Fibroblast of upper back skin (primary cell): Measurements from ENCODE around the gene CEP63.

Source experiments
- DNase-seq: peaks from one replicate; pipeline ENCODE4 v3.0.0-alpha.2; 2013

Gene CEP63

GRCh38 chr3:134485718-134486576 lies at the start of gene CEP63, which contains the start of gene ANAPC13:
Gene CEP63, plus strand, starts transcription at chr3:134486057. Its CDS starts 9,264 bp downstream, at chr3:134495321.
Gene ANAPC13, minus strand, starts transcription at chr3:134485985. Its CDS starts 3,081 bp downstream, at chr3:134482904.
- DNase-seq: peak; percentile 99

DNA sequence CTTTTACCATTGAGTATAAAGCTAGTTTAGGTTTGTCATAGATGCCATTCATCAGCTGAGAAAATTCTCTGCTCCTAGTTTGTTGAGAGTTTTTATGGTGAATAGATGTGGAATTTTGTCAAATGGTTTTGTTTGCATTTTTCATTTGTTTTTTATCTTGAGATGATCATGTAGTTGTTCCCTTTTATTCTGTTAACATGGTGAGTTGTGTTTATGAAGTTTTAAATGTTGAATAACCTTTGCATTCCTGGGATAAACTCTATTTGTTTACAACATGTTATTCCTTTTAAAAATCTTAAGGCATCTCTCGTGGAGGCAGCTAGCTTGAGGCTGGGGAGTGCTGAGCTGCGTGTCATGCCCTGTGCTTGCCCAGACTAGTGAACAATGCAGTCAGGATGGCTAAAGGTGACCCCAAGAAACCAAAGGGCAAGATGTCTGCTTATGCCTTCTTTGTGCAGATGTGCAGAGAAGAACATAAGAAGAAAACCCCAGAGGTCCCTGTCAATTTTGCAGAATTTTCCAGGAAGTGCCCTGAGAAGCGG lies 48.6 kb upstream of the CEP63 start:
- no peak for DNase-seq

GRCh38 chr3:134441321-134441720 lies 44.5 kb upstream of the CEP63 start:
- no peak for DNase-seq

GRCh38 chr3:134441821-134442220 lies 44.0 kb upstream of the CEP63 start:
- DNase-seq: no peak

- DNase-seq: no peak
These were observed 40.8 kb upstream of the CEP63 start for GRCh38 chr3:134445095-134445494.

DNA sequence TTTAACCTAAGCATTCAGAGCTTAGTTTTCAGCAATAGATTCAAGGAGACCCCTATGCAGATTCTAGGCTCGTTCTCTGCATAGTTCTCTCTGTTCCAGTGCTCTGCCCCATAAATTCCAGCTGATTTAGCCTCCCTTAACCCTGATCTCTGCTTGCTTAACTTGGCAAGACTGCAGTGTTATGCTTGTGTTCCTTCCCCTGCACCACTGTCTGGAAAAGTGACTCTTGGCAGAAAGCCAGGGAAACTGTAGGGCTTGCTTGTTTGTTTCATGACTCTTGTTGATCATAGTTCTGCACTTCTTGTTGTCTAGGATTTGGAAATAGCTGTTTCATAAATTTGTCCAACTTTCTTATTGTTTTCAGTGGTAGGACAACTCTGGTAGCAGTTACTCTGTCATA lies 40.2 kb upstream of the CEP63 start:
- no peak for DNase-seq

DNA sequence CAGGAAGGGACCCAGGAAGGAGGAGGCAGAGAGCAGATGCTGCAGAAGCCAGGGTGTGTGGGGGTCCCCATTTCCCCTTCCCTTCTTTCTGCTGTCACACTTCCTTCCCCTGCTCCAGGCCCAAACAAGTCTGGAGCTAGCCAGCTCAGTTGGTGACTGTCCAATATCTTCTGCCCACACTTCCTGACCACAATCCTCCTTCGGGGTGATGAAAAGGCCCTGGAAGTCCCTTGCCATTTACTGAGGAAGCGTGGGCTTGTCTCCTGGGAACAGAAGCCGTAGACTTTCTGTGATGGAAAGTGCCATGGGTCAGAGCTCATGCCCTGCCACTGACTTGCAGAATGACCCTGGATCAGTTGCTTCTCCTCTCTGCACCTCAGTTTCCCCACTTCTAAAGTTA lies 39.1 kb upstream of the CEP63 start:
- DNase-seq: peak; percentile 45

- no peak for DNase-seq
These were observed 38.5 kb upstream of the CEP63 start for GRCh38 chr3:134447351-134447750.

DNA sequence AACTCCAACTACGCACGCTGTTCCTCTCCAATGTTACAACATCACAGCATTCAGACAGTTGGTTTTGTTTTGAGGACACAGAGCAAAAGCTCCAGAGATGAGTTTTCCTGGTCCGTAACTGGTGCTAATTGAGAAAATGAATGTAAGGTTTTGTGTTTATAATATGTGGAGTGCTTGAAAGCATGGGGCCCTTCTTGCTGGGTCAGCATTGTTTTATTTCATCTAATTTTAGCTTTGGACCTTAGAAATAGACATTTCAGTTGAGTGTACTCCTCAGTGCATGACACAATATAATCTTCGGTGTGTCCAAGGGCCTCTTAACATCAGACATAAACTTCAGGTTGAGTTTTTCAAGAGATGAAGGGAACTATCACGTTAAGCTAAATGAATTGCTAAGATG lies 37.2 kb upstream of the CEP63 start:
- no peak for DNase-seq

GRCh38 chr3:134449277-134449676 lies 36.6 kb upstream of the CEP63 start:
- peak; percentile 33 for DNase-seq

GRCh38 chr3:134449951-134450350 lies 35.9 kb upstream of the CEP63 start:
- DNase-seq: no peak

DNA sequence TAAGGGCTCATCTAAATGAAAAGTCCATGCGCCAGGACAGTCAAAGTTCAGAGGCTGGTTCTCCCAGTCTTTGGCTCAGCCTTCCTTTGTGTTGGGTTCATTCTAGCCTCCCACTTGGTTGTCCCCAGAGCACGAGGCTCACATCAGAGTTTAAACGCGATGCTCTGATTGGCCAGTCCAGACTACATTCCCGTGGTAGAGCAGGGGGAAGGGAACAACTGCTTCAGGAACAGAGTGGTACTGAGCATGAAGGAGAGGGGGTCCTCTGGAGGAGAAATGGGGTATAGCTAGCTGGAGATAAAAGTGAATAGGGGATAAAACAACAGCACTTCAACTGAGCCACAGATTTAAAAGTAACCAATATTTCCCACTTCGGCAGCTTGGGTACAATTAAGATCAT lies 32.2 kb upstream of the CEP63 start:
- DNase-seq: no peak

DNA sequence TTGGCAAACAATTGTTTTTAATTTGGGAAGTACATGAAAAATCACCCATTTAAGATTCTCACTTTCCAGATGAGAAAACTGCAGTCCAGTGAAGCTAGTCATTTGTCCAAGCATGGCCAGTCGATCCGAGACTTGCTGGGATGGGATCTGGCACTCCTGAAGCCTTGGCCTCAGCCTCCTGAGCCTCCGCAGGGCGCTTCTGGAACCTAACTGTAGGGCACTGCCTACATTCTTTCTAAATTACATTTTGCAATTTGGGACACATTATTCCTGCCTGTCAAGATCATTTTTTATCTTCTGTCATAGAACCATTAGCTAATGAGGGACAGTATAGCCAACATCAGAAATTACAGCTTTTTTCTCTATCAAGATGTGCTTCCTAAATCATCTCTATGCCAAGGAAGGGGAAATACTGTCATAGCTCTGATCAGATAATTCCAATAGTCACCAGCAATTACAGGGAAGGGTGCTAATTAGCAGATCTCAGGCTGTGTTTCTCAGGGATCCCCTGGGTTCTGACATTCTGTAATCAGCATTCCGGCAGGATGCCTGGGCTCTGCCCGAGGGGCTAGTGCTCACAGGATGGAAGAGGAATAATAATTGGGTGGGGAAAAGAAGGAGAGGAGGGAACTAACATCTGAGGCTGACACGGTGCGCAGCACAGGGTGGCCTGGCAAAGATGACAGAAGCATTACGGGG lies 28.3 kb upstream of the CEP63 start:
- DNase-seq: no peak

DNA sequence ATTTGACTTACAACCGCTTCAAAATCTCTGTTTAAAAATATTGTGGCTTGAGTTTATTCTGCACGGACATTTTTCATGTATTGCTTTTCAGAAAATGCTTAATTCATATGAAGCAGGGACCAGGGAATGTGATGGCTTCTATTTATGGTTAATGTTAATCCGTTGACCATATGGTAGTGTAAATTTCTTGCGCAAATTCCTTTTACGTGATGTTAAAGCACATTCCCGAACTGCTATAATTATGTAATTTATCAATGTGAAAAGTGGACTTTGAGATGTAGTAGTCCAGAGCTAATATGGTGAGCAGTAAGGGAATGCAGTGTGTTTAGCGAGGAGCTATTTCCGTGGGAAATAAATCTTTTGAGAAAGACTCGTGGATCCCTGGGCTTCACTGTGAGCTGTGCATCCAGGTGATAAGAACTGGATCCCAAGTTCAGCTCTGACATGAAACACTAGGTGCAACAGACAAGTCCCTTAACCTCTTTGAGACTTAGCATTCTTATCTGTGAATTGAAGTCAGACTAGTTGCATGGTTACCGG lies 27.4 kb upstream of the CEP63 start:
- DNase-seq: peak; percentile 74

- no peak for DNase-seq
These were observed 26.3 kb upstream of the CEP63 start for GRCh38 chr3:134459562-134459961.

GRCh38 chr3:134460965-134461364 lies 24.9 kb upstream of the CEP63 start:
- peak; percentile 97 for DNase-seq

GRCh38 chr3:134462331-134462941 lies 23.4 kb upstream of the CEP63 start:
- DNase-seq: peak; percentile 87

GRCh38 chr3:134463676-134464063 lies 22.2 kb upstream of the CEP63 start:
- no peak for DNase-seq

GRCh38 chr3:134464064-134464688 lies 21.7 kb upstream of the CEP63 start:
- peak; percentile 100 for DNase-seq

DNA sequence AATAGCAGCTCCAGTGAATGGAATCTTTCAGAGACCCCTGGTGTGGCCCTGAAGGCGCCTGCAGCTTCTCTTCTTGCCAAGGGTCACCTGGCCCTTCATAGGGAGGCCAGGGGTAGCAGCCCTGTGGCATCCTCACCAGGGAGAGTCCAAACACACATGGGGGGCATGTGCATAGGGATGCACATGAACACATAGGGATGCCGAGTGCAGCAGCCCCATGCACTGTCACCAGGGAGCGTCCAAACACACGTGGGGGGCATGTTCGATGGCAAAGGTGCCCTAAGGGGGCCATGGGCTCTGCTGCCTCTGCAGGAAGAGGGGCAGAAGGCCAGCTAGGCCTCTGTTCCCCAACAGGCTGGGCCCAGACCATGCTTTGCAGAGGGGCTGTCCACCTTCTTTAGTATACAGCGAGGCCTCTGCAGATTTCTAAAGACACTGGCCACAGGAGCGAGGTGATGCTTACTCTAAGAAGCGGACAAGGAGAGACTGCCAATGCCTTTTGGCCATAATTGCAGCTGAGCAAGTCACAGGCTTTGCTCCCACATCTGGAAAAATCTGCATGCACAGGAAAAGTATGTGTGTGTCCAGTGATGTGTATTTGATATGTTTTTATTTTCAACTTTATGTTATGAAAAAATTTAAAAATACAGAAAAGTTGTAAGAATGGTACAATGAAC lies 21.0 kb upstream of the CEP63 start:
- DNase-seq: no peak

GRCh38 chr3:134466331-134466730 lies 19.5 kb upstream of the CEP63 start:
- peak; percentile 34 for DNase-seq

DNA sequence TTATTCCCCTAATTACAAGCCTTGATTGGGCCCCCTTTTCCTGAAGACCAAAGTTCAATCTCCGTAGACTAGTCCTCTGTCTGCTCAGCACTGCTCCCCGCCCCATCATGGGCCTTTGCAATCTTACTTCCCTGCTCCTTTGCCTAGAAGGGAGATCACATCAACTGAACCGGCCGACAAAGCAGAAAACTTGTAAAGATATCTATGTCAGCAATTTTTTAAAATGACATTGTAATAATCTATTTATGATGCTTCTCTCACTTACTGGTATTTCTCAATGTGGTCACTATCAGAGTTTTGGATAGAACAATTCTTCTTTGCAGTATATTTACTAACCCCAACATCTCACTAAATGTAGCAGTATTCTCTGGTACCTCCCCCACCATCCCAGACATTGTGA lies 17.3 kb upstream of the CEP63 start:
- DNase-seq: no peak
